Smooth muscle cell (in vitro differentiated cells): Measurements from ENCODE around the gene SLC35A2. TPM values are rescaled to one million over a fixed set of nuclear protein-coding genes. Genes with fewer than 3 reads are reported as not detected.

Source experiments
- DNase-seq: peaks from one replicate; lab custom pipeline; 2025; ENCODE audit not compliant: unreplicated experiment; lab: John Stamatoyannopoulos, UW
- H2AFZ ChIP-seq: fragments of 200-600 bp; sonication (generic); 2 replicates; pipeline ENCODE4 v1.6.0; 2016; ENCODE audit warnings: antibody characterized with exemption, low read depth, mild to moderate bottlenecking
- H3F3A ChIP-seq: fragments of 200-600 bp; sonication (generic); 2 replicates; pipeline ENCODE4 v1.6.0; 2017; ENCODE audit warnings: antibody characterized with exemption, low read depth
- H3K27ac ChIP-seq: fragments of 200-600 bp; sonication (generic); 2 replicates; pipeline ENCODE4 v1.5.1; 2016; ENCODE audit warnings: low read depth, mild to moderate bottlenecking
- H3K27me3 ChIP-seq: fragments of 200-600 bp; sonication (generic); 2 replicates; pipeline ENCODE4 v1.6.1; 2016; ENCODE audit warnings: low read depth, mild to moderate bottlenecking
- H3K36me3 ChIP-seq: fragments of 200-600 bp; sonication (generic); 2 replicates; pipeline ENCODE4 v1.5.1; 2016; ENCODE audit warnings: low read depth
- H3K4me1 ChIP-seq: fragments of 200-600 bp; sonication (generic); 2 replicates; pipeline ENCODE4 v1.5.1; 2016; ENCODE audit warnings: low read depth
- H3K4me2 ChIP-seq: fragments of 200-600 bp; sonication (generic); 2 replicates; pipeline ENCODE4 v1.6.0; 2016; ENCODE audit warnings: mild to moderate bottlenecking
- H3K4me3 ChIP-seq: fragments of 200-600 bp; sonication (generic); 2 replicates; pipeline ENCODE4 v1.5.1; 2016; ENCODE audit warnings: mild to moderate bottlenecking
- H3K79me2 ChIP-seq: fragments of 200-600 bp; sonication (generic); 2 replicates; pipeline ENCODE4 v1.6.0; 2016; ENCODE audit warnings: low read depth, mild to moderate bottlenecking
- H3K9ac ChIP-seq: fragments of 200-600 bp; sonication (generic); 2 replicates; pipeline ENCODE4 v1.6.0; 2016; ENCODE audit warnings: low read depth
- H3K9me3 ChIP-seq: fragments of 200-600 bp; sonication (generic); replicated peaks from 2 replicates; pipeline ENCODE4 v1.5.1; 2016; ENCODE audit warnings: low read depth
- H4K20me1 ChIP-seq: fragments of 200-600 bp; sonication (generic); 2 replicates; pipeline ENCODE4 v1.6.0; 2016; ENCODE audit warnings: low read depth
- WGBS: methylation state at CpG from one replicate; pipeline ENCODE4 v1.1.7; 2016; ENCODE audit warnings: low lambda C conversion rate; 5-methylcytosine and 5-hydroxymethylcytosine counted together
- polyA plus RNA-seq: library from polyadenylated mRNA; unstranded; fragments of >200 nt; fragmentation: Nextera tagmentation; extraction: Ambion mirVana; gene quantifications from 2 replicates; pipeline ENCODE4 v1.2.1, GENCODE V29; 2016
- total RNA-seq: library from RNA; depleted of rRNA; stranded (reverse); fragments of >200 nt; gene quantifications from 2 replicates; pipeline ENCODE4 v1.2.3, GENCODE V29; 2014
- TF ChIP-seq, protein P1 (sequence below): fragments of 200-600 bp; sonication (generic); IDR thresholded peaks from 2 replicates; pipeline ENCODE4 v1.5.1; 2017; ENCODE audit warnings: borderline replicate concordance, mild to moderate bottlenecking, antibody characterized with exemption; ENCODE audit not compliant: insufficient read depth, poor library complexity, severe bottlenecking

Gene SLC35A2
- total and polyA plus RNA-seq, 2 experiments from 2014 or later: 72.0 to 98.2 TPM

DNA sequence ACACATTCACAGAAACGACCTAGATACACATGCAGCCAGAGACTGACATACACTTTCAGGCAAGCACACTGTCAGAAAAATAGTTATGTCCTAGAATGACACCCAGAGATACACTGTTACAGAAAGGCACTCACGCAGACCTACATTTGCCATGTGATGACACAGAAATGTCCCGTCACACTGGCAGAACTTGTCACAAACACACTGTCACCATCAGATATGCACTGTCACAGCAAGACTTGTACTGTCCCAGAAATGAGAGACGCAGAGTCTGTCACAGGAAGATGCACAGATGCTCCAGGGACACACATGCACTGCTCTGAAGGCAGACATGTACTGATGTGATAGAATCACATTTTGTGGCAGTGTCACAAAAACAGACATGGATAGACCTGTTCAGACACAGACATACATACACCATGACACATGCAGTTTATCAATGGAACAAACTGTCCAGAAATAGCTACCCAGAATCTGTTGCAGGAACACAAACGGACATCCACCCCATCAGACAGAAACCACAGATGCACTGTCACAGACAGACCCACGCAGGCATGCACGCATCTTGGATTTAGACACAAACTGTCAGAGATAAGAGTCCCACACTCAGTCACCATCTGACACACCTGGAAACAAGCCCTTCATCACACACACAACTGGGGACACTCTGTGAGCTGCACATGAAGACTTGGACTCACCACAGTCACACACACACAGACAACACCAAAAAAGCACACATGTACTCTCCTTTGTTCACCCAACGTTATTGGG lies 8.7 kb upstream of the SLC35A2 start:
- peak overlapping the region; percentile 90 for H3K4me2 ChIP-seq
- no peak overlapping the region for H2AFZ ChIP-seq
- no peak overlapping the region for H3K4me3 ChIP-seq
- no peak overlapping the region for H3K9ac ChIP-seq
- TF ChIP-seq, protein P1, sequence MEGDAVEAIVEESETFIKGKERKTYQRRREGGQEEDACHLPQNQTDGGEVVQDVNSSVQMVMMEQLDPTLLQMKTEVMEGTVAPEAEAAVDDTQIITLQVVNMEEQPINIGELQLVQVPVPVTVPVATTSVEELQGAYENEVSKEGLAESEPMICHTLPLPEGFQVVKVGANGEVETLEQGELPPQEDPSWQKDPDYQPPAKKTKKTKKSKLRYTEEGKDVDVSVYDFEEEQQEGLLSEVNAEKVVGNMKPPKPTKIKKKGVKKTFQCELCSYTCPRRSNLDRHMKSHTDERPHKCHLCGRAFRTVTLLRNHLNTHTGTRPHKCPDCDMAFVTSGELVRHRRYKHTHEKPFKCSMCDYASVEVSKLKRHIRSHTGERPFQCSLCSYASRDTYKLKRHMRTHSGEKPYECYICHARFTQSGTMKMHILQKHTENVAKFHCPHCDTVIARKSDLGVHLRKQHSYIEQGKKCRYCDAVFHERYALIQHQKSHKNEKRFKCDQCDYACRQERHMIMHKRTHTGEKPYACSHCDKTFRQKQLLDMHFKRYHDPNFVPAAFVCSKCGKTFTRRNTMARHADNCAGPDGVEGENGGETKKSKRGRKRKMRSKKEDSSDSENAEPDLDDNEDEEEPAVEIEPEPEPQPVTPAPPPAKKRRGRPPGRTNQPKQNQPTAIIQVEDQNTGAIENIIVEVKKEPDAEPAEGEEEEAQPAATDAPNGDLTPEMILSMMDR: no peak
- DNase-seq: no peak
- no peaks in the 10 kb centered on the region for H4K20me1 ChIP-seq
- H3K27ac ChIP-seq: peak overlapping the region; percentile 73
- no peaks in the 10 kb centered on the region for H3K27me3 ChIP-seq
- H3F3A ChIP-seq: no peaks in the 10 kb centered on the region
- H3K9me3 ChIP-seq: no peaks in the 10 kb centered on the region
- H3K4me1 ChIP-seq: peaks cover 3% of the 10 kb centered on the region
- H3K79me2 ChIP-seq: no peaks in the 10 kb centered on the region
- 52% methylated on average over 8 of the region's 8 CpGs for WGBS
- H3K36me3 ChIP-seq: no peaks in the 10 kb centered on the region

DNA sequence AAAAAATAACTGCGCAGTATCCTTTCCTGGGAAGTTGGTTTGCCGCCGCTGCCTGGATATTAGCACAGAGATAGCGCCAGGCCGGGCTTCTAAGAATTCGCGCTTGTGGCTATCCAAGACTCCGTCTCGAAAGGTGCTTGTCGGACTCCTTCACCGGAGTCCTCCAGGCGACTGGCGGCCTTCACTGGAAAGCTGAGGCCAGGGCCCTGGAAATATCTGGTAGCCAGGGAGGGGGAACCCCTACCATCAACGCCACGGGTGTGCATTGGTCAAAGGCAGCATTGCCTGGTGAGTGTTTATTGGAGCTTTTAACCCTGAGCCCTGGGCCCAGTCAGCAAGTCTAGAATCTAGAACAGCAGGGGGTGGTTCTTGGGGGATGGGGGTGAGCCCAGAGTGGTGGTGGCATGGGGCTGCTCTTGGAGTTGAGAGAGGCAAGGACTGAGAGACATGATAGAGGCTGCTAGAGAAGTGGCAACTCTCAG lies 8.0 kb upstream of the SLC35A2 start:
- Histone ChIP-seq H4K20me1 (no peaks in the 10 kb centered on the region), H3K4me2 (peak overlapping the region; percentile 90), H3K4me1 (peaks cover 3% of the 10 kb centered on the region), H3K36me3 (no peaks in the 10 kb centered on the region), H3K27me3 (no peaks in the 10 kb centered on the region), H3F3A (no peaks in the 10 kb centered on the region), H3K4me3 (peak overlapping the region; percentile 59), H2AFZ (no peak overlapping the region), H3K79me2 (no peaks in the 10 kb centered on the region), H3K27ac (peak overlapping the region; percentile 73), H3K9me3 (no peaks in the 10 kb centered on the region), H3K9ac (no peak overlapping the region)
- WGBS: 28% methylated on average over 15 of the region's 15 CpGs
- DNase-seq: no peak
- TF ChIP-seq, protein P1: no peak

DNA sequence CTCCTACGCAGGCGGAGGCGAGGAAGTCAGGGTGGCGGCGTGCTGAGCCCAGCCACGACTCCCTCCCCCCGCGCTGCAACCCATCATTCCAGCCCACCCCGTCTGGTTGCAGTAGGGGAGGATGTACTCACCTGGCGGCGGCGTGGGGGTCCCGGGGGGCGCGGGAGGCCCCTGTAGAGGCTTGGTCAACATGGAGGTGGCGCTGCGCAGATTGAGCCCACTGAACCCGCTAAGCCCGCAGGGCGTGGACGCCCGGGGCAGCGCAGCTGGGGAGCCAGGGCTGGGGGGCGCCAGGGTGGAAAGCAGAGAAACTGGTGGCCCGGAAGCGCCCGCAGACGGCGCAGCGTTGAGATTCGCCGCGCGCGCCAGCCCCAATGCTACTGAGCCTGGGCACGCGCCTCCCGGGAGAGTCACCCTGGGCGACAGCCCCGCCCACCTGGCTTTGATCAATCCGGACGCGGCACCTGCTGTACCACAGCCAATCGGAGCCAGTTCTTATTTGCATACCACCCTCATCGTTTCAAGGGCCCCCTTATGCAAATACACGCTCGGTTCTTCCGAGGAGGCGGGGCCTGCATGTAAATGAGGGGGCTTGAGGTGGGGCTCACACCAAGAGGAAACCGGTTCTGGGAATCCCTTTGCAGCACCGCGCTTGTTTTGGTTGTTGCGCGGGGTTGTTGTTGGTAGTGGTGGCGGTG lies 7.3 kb upstream of the SLC35A2 start, which contains the start of gene PIM2:
PIM2 (minus strand) TSS at position 382 of the 698 bp plus-strand sequence; CDS start at position 192, 190 bp downstream.
- no peaks in the 10 kb centered on the region for H3F3A ChIP-seq
- H3K79me2 ChIP-seq: no peaks in the 10 kb centered on the region
- no peaks in the 10 kb centered on the region for H3K27me3 ChIP-seq
- H3K9ac ChIP-seq: peak within 1 kb of the TSS; percentile 64
- H3K4me3 ChIP-seq: peak within 1 kb of the TSS; percentile 59
- DNase-seq: peak; percentile 56
- TF ChIP-seq, protein P1: no peak
- H3K4me1 ChIP-seq: peaks cover 3% of the 10 kb centered on the region
- 32% methylated on average over 53 of the region's 55 CpGs for WGBS
- H3K27ac ChIP-seq: peak within 1 kb of the TSS; percentile 73
- H4K20me1 ChIP-seq: no peaks in the 10 kb centered on the region
- no peaks in the 10 kb centered on the region for H3K36me3 ChIP-seq
- H3K9me3 ChIP-seq: no peaks in the 10 kb centered on the region
- no peak within 1 kb of the TSS for H2AFZ ChIP-seq
- peak within 1 kb of the TSS; percentile 90 for H3K4me2 ChIP-seq
